ENCODE data around the gene PTPRN2.
"Not testable (repeated sequence)": the region's sequence is repeated elsewhere in the genome, so short reads cannot be mapped to it uniquely, and the experiment has no call there.

The PTPRN2 gene

DNA sequence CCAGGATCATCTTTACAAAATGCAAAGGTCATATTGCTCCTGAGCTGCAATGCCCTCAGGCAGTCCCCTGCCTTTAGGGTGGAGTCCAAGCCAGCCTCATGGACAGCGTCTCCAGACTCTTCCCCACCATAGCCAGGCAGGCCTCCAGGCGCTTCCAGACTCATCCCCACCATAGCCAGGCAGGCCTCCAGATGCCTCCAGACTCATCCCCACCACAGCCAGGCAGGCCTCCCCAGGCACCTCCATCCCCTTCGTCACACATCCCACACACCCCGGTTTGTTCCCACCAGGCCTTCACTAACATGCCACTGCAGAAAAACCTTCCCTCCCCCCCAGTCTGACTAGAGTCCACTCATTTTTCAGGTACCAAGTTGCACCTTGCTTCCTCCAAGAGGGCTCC is 70.1 kb downstream of the PTPRN2 start:
- no peak overlapping the region for H3K4me3 ChIP-seq (ENCODE audit: low read depth, low read length)
- TF ChIP-seq, protein P1, sequence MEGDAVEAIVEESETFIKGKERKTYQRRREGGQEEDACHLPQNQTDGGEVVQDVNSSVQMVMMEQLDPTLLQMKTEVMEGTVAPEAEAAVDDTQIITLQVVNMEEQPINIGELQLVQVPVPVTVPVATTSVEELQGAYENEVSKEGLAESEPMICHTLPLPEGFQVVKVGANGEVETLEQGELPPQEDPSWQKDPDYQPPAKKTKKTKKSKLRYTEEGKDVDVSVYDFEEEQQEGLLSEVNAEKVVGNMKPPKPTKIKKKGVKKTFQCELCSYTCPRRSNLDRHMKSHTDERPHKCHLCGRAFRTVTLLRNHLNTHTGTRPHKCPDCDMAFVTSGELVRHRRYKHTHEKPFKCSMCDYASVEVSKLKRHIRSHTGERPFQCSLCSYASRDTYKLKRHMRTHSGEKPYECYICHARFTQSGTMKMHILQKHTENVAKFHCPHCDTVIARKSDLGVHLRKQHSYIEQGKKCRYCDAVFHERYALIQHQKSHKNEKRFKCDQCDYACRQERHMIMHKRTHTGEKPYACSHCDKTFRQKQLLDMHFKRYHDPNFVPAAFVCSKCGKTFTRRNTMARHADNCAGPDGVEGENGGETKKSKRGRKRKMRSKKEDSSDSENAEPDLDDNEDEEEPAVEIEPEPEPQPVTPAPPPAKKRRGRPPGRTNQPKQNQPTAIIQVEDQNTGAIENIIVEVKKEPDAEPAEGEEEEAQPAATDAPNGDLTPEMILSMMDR (IDR thresholded peaks at IDR 0.05; ENCODE audit: control insufficient read depth, extremely low read depth, insufficient read depth): no peak
- DNase-seq (ENCODE audit: low read depth): no peak

DNA sequence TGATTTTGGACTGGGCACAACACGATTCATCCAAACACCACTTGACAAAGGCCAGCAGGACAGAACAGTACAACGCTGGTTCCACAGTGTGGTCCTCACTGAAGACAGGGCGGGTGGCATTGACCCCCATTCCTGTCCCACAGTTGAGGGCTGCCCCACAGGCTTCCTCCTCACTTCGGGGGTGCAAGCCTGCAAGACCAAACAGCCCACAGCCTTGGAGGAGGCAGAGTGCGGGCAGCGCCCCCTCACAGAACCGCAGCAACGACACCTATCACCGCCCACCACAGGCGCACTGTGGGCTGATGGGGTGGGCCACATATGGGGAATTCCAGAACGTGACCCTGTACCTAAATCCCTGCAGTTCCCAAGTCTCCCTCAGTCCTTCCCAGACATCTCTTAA is 70.6 kb downstream of the PTPRN2 start:
- TF ChIP-seq, protein P1 (IDR thresholded peaks at IDR 0.05; ENCODE audit: control insufficient read depth, extremely low read depth, insufficient read depth): no peak
- DNase-seq (ENCODE audit: low read depth): no peak
- no peak overlapping the region for H3K4me3 ChIP-seq (ENCODE audit: low read depth, low read length)

DNA sequence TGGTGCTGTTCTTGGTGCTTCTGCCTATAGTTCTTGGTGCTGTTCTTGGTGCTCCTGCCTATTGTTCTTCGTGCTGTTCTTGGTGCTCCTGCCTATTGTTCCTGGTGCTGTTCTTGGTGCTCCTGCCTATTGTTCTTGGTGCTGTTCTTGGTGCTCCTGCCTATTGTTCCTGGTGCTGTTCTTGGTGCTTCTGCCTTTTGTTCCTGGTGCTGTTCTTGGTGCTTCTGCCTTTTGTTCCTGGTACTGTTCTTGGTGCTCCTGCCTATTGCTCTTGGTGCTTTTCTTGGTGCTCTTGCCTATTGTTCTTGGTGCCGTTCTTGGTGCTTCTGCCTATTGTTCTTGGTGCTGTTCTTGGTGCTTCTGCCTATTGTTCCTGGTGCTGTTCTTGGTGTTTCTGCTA is 71.1 kb downstream of the PTPRN2 start:
- TF ChIP-seq, protein P1 (IDR thresholded peaks at IDR 0.05; ENCODE audit: control insufficient read depth, extremely low read depth, insufficient read depth): no peak
- no peak for DNase-seq (ENCODE audit: low read depth)
- no peak overlapping the region for H3K4me3 ChIP-seq (ENCODE audit: low read depth, low read length)

DNA sequence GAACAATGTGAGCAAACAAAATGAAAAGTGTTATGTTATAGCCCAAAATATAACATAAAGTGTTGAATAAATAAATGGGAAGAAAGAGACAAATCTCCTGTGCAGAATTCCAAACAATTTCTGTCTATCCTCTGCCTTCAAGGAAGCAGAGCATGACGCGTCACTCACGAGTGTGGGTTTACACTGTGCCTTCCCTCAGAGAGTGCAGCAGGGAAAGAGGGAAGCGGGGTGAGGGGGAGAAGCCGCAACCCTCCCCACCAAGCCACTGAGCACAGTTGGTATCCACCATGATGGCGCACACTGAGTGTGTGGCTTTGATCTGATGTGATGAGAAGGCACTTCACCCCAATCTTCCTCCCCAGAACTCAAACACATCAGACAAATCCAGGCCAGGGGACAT is 74.8 kb downstream of the PTPRN2 start:
- TF ChIP-seq, protein P1 (IDR thresholded peaks at IDR 0.05; ENCODE audit: control insufficient read depth, extremely low read depth, insufficient read depth): no peak
- no peak for DNase-seq (ENCODE audit: low read depth)
- no peak overlapping the region for H3K4me3 ChIP-seq (ENCODE audit: low read depth, low read length)

DNA sequence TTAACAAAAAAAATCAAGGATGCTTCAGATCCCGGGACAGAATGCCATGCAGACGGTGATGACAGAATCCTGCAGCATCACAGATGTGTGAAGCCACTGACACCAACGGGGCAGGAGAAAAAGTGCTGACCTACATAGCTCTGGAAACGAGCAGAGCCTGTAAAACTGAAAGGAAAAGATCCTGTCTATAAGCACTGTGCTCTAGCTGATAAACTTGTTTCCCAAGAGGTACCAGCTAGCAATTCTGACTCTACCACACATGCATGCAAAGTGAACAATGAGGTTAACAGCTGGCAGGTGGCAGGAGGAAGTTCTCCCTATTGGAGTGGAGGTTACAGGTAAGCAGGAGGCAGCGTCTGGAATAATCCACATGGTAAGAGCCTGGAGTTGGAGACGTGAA is 75.6 kb downstream of the PTPRN2 start:
- TF ChIP-seq, protein P1 (IDR thresholded peaks at IDR 0.05; ENCODE audit: control insufficient read depth, extremely low read depth, insufficient read depth): no peak
- H3K4me3 ChIP-seq (ENCODE audit: low read depth, low read length): no peak overlapping the region
- DNase-seq (ENCODE audit: low read depth): no peak

DNA sequence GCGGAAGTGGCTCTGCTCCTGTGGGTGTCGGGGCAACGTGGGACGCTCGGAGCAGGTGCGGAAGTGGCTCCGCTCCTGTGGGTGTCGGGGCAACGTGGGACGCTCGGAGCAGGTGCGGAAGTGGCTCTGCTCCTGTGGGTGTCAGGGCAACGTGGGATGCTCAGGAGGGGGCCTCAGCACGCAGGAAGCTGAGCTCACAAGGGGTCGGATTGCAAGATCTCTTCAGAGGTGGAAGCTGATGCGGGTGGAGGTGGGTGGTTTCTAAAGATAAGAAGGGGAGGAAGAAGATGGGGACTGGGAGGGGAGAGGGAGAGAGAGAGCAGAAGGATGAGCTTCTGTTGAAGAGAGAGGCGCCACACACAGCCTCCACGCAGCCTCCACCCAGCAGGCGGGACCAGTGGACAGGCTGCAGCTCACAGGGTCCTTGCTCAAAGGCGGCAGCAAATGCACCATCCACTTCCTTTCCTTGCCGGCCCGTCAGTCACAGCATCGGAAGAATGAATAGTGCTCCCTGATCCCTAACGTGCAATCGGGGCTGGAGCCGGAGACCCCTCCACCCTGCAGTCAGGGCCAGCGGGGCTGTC is 78.7 kb downstream of the PTPRN2 start:
- TF ChIP-seq, protein P1 (IDR thresholded peaks at IDR 0.05; ENCODE audit: control insufficient read depth, extremely low read depth, insufficient read depth): no peak
- DNase-seq (ENCODE audit: low read depth): no peak
- no peak overlapping the region for H3K4me3 ChIP-seq (ENCODE audit: low read depth, low read length)

DNA sequence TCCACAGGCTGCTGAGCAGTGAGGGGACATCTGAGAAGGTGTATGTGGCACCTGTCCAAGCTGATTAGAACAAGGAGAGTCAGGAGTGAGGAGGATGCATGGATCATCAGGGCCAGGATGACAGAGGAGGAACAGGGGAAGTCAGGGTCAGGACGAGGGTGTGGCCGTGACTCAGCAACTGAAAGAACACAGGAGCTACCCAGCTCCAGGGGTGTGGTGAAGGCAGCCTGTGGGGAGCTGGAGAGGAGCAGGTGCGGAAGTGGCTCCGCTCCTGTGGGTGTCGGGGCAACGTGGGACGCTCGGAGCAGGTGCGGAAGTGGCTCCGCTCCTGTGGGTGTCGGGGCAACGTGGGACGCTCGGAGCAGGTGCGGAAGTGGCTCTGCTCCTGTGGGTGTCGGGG is 79.3 kb downstream of the PTPRN2 start:
- not testable (repeated sequence) for H3K4me3 ChIP-seq (ENCODE audit: low read depth, low read length); DNase-seq (ENCODE audit: low read depth)

All from LNCaP clone FGC (cell line).